HG03521 (cell line): ENCODE results near the gene CD300H.

Experiments used
- ATAC-seq: cut with Tn5 transposase; IDR thresholded peaks from one replicate; pipeline ENCODE4 v1.9.1; 2021; ENCODE audit warnings: mild to moderate bottlenecking, moderate library complexity; ENCODE audit not compliant: unreplicated experiment

The CD300H gene

DNA sequence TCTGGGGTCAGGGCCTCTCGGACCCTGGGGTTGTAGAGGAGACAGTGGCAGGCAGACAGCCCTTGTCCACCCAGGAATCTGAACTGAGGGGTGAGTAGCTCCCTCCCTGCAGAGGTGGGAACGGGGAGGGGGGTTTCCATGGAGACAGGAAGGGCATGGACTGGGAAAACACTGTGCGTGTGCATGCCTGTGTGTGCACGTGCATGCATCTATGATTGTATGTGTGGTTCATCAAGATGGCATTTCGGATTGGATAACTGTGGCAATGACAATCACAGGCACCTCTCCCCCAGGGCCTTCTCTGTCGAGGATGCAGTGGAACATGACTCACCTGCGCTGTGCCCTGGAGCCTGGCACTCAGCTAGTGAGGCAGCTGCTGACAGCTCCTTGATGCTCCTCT is 15.3 kb downstream of the CD300H start:
- no peak for ATAC-seq

DNA sequence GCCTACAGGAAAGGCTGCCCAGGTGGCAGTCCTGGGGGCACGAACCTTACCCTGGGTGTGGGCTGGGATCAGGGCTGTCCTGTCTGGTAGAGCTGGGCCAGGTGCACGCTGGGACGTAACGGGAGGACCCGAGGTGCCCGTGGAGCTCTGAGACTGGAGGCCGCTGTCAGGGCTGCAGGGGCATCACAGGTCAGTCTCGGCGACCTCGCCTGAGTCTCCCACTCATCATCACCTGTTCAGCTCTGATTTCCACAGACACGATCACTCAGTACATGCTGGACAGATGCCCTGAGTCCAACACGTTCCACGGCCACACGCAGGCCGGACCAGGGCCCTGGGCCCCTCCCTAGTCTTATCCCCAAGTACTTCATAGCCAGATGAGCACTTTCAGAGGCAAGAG is 16.7 kb downstream of the CD300H start:
- no peak for ATAC-seq

DNA sequence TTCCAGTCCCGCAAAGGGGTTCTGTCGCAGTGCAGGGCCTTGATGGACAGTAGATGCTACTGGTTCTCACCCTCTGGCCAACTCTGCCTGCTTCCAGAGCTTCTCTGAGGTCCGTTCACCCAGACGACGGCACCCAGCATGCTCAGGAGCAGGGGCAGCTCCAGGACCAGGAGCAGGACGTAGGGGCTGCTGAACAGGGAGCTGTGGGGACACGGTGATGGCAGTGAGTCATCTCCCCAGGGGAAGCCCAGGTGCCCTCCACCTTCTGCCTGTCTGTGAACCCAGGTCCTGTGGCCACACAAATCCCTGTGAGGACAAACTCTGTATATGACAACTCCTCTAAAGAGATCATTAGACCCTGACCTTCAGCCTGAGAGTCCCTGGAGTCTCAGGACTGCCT is 18.0 kb downstream of the CD300H start:
- no peak for ATAC-seq

DNA sequence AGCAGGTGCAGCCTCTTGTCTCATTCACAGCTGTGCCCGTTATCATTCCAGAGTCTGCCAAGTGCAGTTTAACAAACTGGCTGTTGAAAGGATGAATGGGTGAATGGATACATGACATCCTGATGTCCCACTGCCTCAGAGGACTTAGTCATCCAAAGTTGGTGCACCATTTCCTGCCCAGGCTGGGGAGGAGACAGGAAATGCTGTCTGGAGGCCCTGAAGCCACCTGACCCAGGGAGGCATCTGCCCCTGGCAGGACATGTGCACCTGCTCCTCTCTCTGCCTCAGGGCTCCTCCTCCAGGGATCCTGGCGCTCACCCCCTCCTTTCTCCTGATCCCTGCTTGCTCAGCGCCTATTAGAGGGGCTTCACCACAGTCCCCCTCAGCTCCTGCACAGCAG is 19.6 kb downstream of the CD300H start:
- no peak for ATAC-seq

DNA sequence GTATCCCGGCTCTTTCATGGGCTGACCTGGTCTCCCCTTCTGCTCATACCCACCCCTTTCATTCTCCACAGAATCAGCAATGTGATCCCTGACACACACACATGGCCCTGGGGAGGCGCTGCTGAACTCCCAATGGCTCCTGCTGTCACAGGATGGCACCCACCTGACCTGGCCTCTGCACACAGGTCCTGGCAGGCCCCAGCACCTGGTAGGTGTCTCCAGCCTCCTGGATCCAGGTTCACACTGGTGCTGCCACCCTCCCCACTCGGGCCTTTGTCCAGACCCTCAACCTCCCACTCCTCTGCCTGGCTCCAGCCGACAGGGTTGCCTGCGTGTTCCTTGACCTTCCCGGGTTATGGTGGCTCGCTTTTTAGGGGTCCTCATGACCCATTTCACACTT is 20.0 kb downstream of the CD300H start:
- no peak for ATAC-seq

GRCh38 chr17:74546586-74546985 is 20.7 kb downstream of the CD300H start:
- ATAC-seq, result no peak

DNA sequence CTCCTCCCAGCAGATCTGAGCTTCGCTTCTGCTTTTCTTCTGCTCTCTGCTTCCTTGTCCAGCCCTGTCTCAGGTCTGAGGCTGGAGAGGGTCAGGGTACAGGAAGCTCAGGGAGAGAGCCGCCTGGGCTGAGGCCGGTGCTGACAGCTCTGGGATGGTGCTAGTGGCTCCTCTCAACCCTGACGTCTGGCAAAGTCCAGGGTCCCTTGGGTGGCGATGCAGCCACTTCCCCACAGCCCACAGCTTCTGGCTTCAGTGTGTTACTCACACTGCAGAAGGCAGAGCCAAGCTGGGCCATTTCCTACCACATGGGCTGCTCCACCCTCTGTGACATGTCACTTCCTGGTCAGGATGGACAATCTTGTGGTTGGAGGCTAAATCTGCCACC is 21.5 kb downstream of the CD300H start, which contains the start of gene CD300C:
TSS of gene CD300C (minus strand) at position 273 of the 388 bp plus-strand sequence. CDS start 333 bp downstream, outside the sequence.
- ATAC-seq, result no peak

GRCh38 chr17:74544991-74545842 is 22.1 kb downstream of the CD300H start:
- ATAC-seq, result no peak

DNA sequence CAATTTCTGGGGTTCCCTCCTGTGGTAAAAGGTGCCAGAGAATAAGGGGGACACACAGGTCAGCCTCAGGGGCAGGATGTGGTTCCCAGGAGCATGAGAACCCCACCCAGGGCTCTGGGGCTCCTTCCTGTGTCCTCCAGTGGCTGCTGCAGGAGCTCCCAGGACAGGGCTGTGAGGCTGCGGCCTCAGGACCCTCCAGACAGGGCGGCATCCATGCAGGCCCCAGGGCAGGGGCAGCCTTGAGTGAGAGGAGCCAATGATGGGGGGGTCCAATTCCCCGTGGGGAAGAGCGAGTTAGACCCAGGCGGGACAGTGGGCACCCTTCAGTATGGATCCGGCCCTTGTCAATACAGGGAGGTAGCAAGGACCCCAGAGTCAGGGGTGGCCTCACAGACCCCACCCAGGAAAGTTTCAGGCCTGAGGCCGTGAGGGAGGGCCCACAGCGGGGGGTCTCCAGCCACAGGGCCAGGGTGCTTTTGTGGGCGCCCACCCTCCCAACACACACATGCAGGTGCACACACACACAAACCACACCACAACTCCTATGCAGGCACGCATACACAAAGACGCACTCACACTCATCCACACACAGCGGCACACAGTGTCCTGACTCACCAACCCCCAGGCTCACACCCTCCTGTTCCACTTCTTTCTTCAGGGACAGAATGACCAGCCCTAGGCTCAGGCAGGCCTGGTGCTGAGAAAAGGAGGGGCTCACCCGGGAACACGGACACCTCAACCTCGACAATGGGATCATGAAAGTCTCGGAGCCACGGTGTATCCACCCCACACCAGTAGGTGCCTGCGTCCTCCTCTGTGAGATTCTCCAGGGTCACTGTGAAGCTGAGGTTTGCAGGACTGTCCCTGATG is 23.2 kb downstream of the CD300H start:
- ATAC-seq, result no peak

GRCh38 chr17:74543406-74543805 is 23.9 kb downstream of the CD300H start:
- no peak for ATAC-seq

DNA sequence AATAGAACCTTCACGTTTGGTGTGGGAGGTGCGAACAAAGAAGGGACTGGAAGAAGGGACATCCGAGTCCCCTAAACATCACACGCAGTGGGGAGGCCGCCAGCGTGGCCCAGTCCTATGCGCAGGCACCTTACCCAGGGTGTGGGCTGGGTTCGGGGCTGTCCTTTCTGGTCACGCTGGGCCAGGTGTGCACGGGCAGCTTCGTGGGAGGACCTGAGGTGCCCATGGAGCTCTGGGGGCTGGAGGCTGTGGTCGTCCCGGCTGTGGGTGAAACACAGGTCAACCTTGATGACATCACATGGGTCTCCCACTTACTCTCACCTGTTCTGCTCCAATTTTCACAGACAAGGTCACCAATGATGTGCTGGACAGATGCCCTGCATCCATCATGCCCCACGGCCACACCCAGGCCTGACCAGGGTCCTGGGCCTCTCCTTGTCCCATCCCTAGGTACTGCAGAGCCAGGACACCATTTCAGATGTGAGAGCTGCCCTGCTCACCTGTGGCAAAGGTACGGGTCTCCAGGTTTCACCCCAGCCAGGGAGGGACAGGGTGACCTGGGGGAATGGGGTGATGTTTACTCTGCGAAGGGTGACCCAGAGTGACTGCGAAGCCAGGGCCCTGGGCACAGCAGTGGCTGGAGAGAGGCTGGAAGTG is 24.5 kb downstream of the CD300H start:
- ATAC-seq, result no peak

GRCh38 chr17:74542166-74542565 is 25.1 kb downstream of the CD300H start:
- no peak for ATAC-seq

GRCh38 chr17:74541176-74542111 is 25.9 kb downstream of the CD300H start:
- no peak for ATAC-seq

- no peak for ATAC-seq
Observed at GRCh38 chr17:74539281-74539820, 28.0 kb downstream of the CD300H start.

DNA sequence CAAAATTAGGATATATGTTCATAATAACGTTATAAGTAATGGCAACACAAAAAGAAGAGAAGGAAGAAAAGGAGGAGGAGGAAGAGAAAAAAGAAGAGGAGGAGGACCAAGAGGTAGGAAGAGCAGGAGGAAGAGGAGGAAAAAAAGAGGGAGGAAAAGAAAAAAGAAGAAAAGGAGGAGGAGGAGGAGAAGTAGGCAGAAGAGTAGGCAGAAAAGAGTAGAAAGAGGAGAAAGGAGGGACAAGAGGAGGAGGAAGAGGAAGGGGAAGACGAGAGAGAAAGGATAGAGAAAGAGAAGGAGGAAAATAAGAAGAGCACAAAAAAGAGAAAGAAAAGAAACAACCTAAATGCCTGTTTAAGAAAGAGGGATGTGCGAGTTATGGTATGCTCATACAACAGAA is 30.4 kb downstream of the CD300H start:
- no peak for ATAC-seq

DNA sequence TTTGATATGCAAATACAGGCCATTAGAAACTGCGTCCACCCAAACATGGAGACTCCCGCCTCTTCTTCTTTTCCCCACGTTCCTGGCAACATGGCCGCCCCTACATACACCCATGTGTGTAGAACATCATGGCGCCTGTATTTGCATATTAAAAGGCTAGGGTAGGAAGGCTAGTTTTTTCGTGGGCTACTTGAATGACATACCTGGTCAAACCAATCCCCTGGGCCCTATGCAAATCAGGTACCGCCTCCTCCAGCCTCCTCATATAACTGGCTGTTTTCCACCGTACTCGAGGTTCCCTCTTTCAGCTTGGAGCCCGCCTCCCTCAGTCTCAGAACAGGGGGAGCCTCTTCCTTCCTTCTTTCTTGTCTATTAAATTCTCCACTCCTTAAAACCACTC is 35.2 kb downstream of the CD300H start:
- no peak for ATAC-seq

- ATAC-seq, result no peak
Observed at GRCh38 chr17:74531231-74531761, 36.0 kb downstream of the CD300H start, which contains the start of gene CD300LB. TSS of gene CD300LB (minus strand) at chr17:74531475. CDS start at chr17:74531350, 125 bp downstream.

- ATAC-seq, result no peak
Observed at GRCh38 chr17:74530831-74531150, 36.5 kb downstream of the CD300H start.

GRCh38 chr17:74529243-74529642 is 38.1 kb downstream of the CD300H start:
- no peak for ATAC-seq
